Uterus (tissue), 2 donors: ENCODE results near the gene RNGTT.

Source experiments
- POLR2A ChIP-seq, 2 donors: fragments of 450-650 bp; IDR thresholded peaks; one replicate each; pipeline ENCODE4 v1.6.1; 2016; ENCODE audit warnings: antibody characterized with exemption in 2 of 2, mild to moderate bottlenecking in 1 of 2, moderate library complexity in 1 of 2
- TF ChIP-seq, protein P1 (sequence below), 4 experiments: fragments of 200-600 bp in 2 of 4; fragments of 450-650 bp in 2 of 4; sonication (generic) in 2 of 4; IDR thresholded peaks; one replicate each; pipeline ENCODE4 v1.5.1; 2016 to 2019; ENCODE audit warnings: antibody characterized with exemption in 4 of 4, mild to moderate bottlenecking in 2 of 4, moderate library complexity in 1 of 4

- TF ChIP-seq, protein P1, sequence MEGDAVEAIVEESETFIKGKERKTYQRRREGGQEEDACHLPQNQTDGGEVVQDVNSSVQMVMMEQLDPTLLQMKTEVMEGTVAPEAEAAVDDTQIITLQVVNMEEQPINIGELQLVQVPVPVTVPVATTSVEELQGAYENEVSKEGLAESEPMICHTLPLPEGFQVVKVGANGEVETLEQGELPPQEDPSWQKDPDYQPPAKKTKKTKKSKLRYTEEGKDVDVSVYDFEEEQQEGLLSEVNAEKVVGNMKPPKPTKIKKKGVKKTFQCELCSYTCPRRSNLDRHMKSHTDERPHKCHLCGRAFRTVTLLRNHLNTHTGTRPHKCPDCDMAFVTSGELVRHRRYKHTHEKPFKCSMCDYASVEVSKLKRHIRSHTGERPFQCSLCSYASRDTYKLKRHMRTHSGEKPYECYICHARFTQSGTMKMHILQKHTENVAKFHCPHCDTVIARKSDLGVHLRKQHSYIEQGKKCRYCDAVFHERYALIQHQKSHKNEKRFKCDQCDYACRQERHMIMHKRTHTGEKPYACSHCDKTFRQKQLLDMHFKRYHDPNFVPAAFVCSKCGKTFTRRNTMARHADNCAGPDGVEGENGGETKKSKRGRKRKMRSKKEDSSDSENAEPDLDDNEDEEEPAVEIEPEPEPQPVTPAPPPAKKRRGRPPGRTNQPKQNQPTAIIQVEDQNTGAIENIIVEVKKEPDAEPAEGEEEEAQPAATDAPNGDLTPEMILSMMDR (IDR thresholded peaks at IDR 0.05), result no peak
- no peak for TF ChIP-seq POLR2A (IDR thresholded peaks at IDR 0.05)
Observed at GRCh38 chr6:89007209-89008000, 44.0 kb upstream of the RNGTT start.
